Activated T-cell treated with anti-CD3 and anti-CD28 coated beads, Interleukin-2, amount 50 U/mL, for 72 hours (primary cell): ENCODE measurements around the gene SFMBT1. TPM values are rescaled to one million over a fixed set of nuclear protein-coding genes. Genes with fewer than 3 reads are reported as not detected.

Experiments used
- ATAC-seq, 2 donors: fragments of 150-1000 bp; cut with Tn5 transposase; replicated peaks in 1 of 2; 2 replicates each; pipeline ENCODE4 v1.10.0; 2021; ENCODE audit warnings: moderate library complexity in 2 of 2, mild to moderate bottlenecking in 1 of 2
- DNase-seq, 2 donors: peaks; one replicate each; pipeline ENCODE4 v3.0.0; 2021 to 2022; ENCODE audit warnings: mixed read lengths in 1 of 2
- H3K27ac Mint-ChIP-seq: one replicate; pipeline ENCODE4 v1.8.0; 2022; ENCODE audit warnings: mild to moderate bottlenecking, moderate library complexity, mixed read lengths
- H3K27me3 Mint-ChIP-seq: one replicate; pipeline ENCODE4 v1.8.0; 2022; ENCODE audit warnings: low read depth, mixed read lengths
- H3K36me3 Mint-ChIP-seq, 2 donors: one replicate each; pipeline ENCODE4 v1.8.0; 2022; ENCODE audit warnings: mixed read lengths in 2 of 2, mild to moderate bottlenecking in 1 of 2; ENCODE audit not compliant: insufficient read depth in 2 of 2
- H3K4me1 Mint-ChIP-seq: one replicate; pipeline ENCODE4 v1.8.0; 2022; ENCODE audit warnings: low read depth, mixed read lengths
- H3K4me3 Mint-ChIP-seq, 2 donors: one replicate each; pipeline ENCODE4 v1.8.0; 2022; ENCODE audit warnings: mild to moderate bottlenecking in 2 of 2, mixed read lengths in 2 of 2, moderate library complexity in 2 of 2
- H3K9me3 Mint-ChIP-seq, 2 donors: one replicate each; pipeline ENCODE4 v1.8.0; 2022; ENCODE audit warnings: mixed read lengths in 2 of 2
- total RNA-seq, 2 donors: library from RNA; stranded (reverse); gene quantifications; one replicate each; pipeline ENCODE4 v1.2.3, GENCODE V29; 2022

SFMBT1 gene
- total RNA-seq, 2 donors from 2014 or later = 24.9 to 26.3 TPM

- Mint-ChIP-seq H3K36me3 (no peaks in the 10 kb centered on the region), H3K27me3 (no peaks in the 10 kb centered on the region)
- ATAC-seq = no peak
These were observed 34.1 kb upstream of the SFMBT1 start for GRCh38 chr3:53079791-53080555.

GRCh38 chr3:53079147-53079546 lies 33.3 kb upstream of the SFMBT1 start:
- ATAC-seq = no peak

More at GRCh38 chr3:53079791-53080555, 34.1 kb upstream of the SFMBT1 start:
- Mint-ChIP-seq H3K4me1 (no peaks in the 10 kb centered on the region), H3K9me3 (no peaks in the 10 kb centered on the region), H3K4me3 (no peak overlapping the region), H3K27ac (no peak overlapping the region)
- DNase-seq = no peak

GRCh38 chr3:53078656-53079055 lies 32.8 kb upstream of the SFMBT1 start:
- ATAC-seq (no peak), DNase-seq (no peak)
- no peaks in the 10 kb centered on the region for H3K27me3 Mint-ChIP-seq
- H3K36me3 Mint-ChIP-seq = no peaks in the 10 kb centered on the region
- no peak overlapping the region for H3K27ac Mint-ChIP-seq
- H3K4me3 Mint-ChIP-seq = no peak overlapping the region
- H3K9me3 Mint-ChIP-seq = no peaks in the 10 kb centered on the region
- H3K4me1 Mint-ChIP-seq = no peaks in the 10 kb centered on the region

More at GRCh38 chr3:53079147-53079546, 33.3 kb upstream of the SFMBT1 start:
- Mint-ChIP-seq H3K27ac (no peak overlapping the region), H3K27me3 (no peaks in the 10 kb centered on the region), H3K36me3 (no peaks in the 10 kb centered on the region), H3K4me3 (no peak overlapping the region), H3K4me1 (no peaks in the 10 kb centered on the region), H3K9me3 (no peaks in the 10 kb centered on the region)
- no peak for DNase-seq

GRCh38 chr3:53077476-53078220 lies 31.8 kb upstream of the SFMBT1 start:
- peaks cover 9% of the 10 kb centered on the region for H3K4me1 Mint-ChIP-seq
- H3K9me3 Mint-ChIP-seq = no peaks in the 10 kb centered on the region
- ATAC-seq (no peak), DNase-seq (no peak)
- H3K4me3 Mint-ChIP-seq = no peak overlapping the region
- no peaks in the 10 kb centered on the region for H3K27me3 Mint-ChIP-seq
- H3K36me3 Mint-ChIP-seq = no peaks in the 10 kb centered on the region
- no peak overlapping the region for H3K27ac Mint-ChIP-seq

- DNase-seq = no peak
- H3K27me3 Mint-ChIP-seq = no peaks in the 10 kb centered on the region
- H3K9me3 Mint-ChIP-seq = no peaks in the 10 kb centered on the region
- H3K36me3 Mint-ChIP-seq = no peaks in the 10 kb centered on the region
- peaks cover 19% of the 10 kb centered on the region for H3K4me1 Mint-ChIP-seq
- no peak overlapping the region for H3K27ac Mint-ChIP-seq
- no peak for ATAC-seq
- no peak overlapping the region for H3K4me3 Mint-ChIP-seq
These were observed 29.9 kb upstream of the SFMBT1 start for GRCh38 chr3:53075743-53076140.

GRCh38 chr3:53074761-53075742 lies 29.2 kb upstream of the SFMBT1 start:
- H3K36me3 Mint-ChIP-seq = no peaks in the 10 kb centered on the region
- no peaks in the 10 kb centered on the region for H3K27me3 Mint-ChIP-seq
- DNase-seq (no peak), ATAC-seq (no peak)
- no peak overlapping the region for H3K4me3 Mint-ChIP-seq
- no peak overlapping the region for H3K27ac Mint-ChIP-seq
- H3K9me3 Mint-ChIP-seq = no peaks in the 10 kb centered on the region
- peaks cover 19% of the 10 kb centered on the region for H3K4me1 Mint-ChIP-seq

GRCh38 chr3:53074366-53074696 lies 28.5 kb upstream of the SFMBT1 start:
- H3K36me3 Mint-ChIP-seq = no peaks in the 10 kb centered on the region
- H3K9me3 Mint-ChIP-seq = no peaks in the 10 kb centered on the region
- DNase-seq = no peak
- H3K4me1 Mint-ChIP-seq = peaks cover 19% of the 10 kb centered on the region
- H3K27ac Mint-ChIP-seq = peak overlapping the region; percentile 2
- ATAC-seq = no peak
- no peaks in the 10 kb centered on the region for H3K27me3 Mint-ChIP-seq
- peak overlapping the region; percentile 6 to 58 for H3K4me3 Mint-ChIP-seq

GRCh38 chr3:53073553-53074365 lies 27.9 kb upstream of the SFMBT1 start:
- Mint-ChIP-seq H3K4me1 (peaks cover 19% of the 10 kb centered on the region), H3K36me3 (no peaks in the 10 kb centered on the region), H3K27ac (peak overlapping the region; percentile 93), H3K9me3 (no peaks in the 10 kb centered on the region), H3K27me3 (no peaks in the 10 kb centered on the region), H3K4me3 (peak overlapping the region; percentile 89 to 93)
- ATAC-seq = no peak
- no peak for DNase-seq

- no peaks in the 10 kb centered on the region for H3K9me3 Mint-ChIP-seq
- H3K27me3 Mint-ChIP-seq = no peaks in the 10 kb centered on the region
- ATAC-seq = peak; percentile 91 to 93
- H3K4me1 Mint-ChIP-seq = peaks cover 19% of the 10 kb centered on the region
- peak overlapping the region; percentile 89 to 93 for H3K4me3 Mint-ChIP-seq
- H3K27ac Mint-ChIP-seq = peak overlapping the region; percentile 93
- peak; percentile 89 to 93 for DNase-seq
- no peaks in the 10 kb centered on the region for H3K36me3 Mint-ChIP-seq
These were observed 27.0 kb upstream of the SFMBT1 start for GRCh38 chr3:53072653-53073552.

GRCh38 chr3:53071882-53072431 lies 26.1 kb upstream of the SFMBT1 start:
- no peaks in the 10 kb centered on the region for H3K36me3 Mint-ChIP-seq
- H3K27ac Mint-ChIP-seq = no peak overlapping the region
- no peaks in the 10 kb centered on the region for H3K9me3 Mint-ChIP-seq
- no peaks in the 10 kb centered on the region for H3K27me3 Mint-ChIP-seq
- ATAC-seq (no peak), DNase-seq (no peak)
- H3K4me3 Mint-ChIP-seq = peak overlapping the region; percentile 89 to 93
- H3K4me1 Mint-ChIP-seq = peaks cover 19% of the 10 kb centered on the region

GRCh38 chr3:53069422-53070068 lies 23.7 kb upstream of the SFMBT1 start:
- peaks cover 19% of the 10 kb centered on the region for H3K4me1 Mint-ChIP-seq
- DNase-seq = no peak

More at GRCh38 chr3:53069422-53070068, 23.7 kb upstream of the SFMBT1 start:
- no peak for ATAC-seq
- H3K27ac Mint-ChIP-seq = peak overlapping the region; percentile 83
- no peaks in the 10 kb centered on the region for H3K9me3 Mint-ChIP-seq
- no peak overlapping the region for H3K4me3 Mint-ChIP-seq
- no peaks in the 10 kb centered on the region for H3K27me3 Mint-ChIP-seq
- no peaks in the 10 kb centered on the region for H3K36me3 Mint-ChIP-seq
